Measurements from ENCODE around the gene DHX8.

DHX8 gene

DNA sequence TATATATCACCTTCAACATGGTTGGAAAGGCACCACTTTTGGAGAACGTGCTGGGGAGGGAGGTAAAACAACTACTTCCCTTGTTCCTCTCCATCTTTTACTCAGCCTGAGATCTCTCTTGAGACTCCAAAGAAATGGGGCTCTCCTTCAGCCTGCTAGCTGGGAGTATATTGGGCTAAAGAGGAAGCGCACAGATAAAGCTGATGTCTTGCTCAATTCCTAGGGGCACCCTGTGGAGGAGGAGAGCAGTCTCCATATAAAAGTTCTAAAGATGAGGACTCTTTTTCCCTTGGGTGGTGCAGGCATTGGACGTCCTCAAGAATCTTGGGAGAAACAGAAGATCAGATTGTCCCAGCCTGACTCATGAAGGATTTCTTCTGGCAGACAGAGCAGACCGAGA lies 67.0 kb downstream of the DHX8 start:
- DNase-seq = no peak

DNA sequence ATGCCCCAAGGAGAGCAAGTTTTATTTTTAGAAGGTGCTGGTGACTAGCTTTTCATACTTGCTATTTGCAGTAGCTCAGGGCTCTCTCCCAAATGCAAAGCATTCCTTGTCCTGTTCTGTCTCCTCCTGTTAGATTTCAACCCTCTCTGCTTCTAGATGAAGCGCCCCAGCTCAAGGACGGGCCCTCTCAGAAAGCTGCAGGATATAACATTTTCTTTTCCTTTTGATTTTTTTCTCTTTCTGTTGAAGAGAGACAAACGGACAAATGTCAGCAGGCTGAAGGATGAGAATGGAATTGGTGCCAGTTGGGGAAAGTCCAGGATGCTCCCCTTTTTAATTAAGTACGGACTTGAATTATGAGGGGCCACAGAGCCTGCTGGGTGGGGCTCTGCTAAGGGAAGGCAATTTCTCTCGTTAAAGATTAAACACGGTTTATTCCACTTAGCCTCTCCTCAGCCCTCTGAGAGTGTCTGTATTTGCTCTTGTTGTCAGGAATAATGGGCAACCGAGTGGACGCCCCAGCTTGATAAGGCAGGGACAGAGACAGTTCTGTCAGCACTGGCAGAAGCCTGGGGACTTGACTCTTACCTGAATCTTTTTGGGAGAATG lies 68.6 kb downstream of the DHX8 start:
- DNase-seq = no peak

DNA sequence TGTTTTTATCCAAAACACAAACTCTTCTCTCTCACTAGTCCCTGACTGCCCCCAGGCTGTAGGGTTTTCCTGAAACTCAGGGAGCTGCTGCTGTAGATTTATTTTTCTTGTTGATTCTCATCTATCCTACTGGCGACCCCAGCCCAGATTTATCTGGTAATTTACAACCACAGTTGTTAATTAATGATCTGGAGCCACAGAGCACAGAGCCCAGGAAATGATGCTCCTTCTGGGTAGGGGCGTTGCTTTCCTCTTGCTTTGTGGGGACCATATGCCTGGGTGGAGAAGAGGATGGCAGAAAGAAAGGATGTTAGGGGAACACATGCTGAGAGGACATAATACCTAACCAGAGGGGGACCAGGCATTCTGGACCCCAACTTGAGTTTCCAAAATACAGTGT lies 69.8 kb downstream of the DHX8 start:
- DNase-seq = no peak

DNA sequence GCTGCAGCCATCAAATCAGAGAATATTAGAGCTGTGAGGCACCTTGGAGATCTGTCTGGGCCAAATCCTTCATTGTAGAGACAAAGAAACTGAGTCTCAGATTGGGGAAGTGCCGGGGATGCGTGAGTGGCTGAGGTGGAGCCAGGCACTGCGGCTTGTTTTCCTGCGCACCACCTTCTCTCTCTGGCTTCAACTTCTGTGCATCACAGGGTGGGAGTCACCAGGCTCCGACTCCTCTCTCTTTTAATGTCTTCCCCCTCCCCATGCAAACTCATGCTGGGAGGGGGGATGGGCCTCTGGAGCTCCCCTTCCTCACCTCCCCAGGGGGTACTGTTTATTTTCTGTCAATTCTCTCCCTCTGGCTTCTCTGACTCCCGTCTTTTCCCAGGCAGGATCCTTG lies 71.1 kb downstream of the DHX8 start:
- DNase-seq = no peak

DNA sequence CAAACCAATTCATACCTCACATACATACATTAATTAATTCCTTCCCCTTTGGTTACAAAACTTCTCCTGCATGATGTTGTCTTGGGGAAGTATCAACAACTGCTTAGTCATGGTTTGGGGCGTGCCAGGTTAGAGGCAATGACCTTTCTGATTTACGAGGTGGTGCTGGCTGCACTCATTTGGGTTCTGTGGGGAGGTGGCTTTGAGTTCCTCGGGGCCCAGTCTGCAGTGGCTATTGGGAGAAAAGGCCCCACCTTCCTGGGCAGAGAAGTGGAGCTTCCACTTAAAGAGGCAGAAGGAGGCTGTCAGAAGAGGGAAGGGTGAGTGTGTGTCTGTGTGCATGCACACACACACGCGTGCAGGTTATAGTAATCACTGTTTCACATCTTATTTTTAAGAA lies 72.5 kb downstream of the DHX8 start:
- DNase-seq = no peak

DNA sequence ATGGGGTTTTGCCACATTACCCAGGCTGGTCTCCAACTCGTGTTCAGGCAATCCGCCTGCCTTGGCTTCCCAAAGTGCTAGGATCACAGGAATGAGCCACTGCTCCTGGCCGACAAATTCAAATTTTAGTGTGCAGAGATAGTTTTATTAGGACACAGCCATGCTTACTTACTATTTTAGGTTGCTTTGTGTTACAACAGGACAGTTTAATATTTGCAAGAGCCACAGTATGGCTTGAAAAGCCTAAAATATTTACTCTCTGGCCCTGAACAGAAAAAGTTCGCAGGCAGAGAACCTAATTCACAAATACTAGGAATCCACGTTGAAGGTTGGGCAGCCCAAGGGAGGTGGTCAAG lies 75.0 kb downstream of the DHX8 start:
- no peak for DNase-seq

DNA sequence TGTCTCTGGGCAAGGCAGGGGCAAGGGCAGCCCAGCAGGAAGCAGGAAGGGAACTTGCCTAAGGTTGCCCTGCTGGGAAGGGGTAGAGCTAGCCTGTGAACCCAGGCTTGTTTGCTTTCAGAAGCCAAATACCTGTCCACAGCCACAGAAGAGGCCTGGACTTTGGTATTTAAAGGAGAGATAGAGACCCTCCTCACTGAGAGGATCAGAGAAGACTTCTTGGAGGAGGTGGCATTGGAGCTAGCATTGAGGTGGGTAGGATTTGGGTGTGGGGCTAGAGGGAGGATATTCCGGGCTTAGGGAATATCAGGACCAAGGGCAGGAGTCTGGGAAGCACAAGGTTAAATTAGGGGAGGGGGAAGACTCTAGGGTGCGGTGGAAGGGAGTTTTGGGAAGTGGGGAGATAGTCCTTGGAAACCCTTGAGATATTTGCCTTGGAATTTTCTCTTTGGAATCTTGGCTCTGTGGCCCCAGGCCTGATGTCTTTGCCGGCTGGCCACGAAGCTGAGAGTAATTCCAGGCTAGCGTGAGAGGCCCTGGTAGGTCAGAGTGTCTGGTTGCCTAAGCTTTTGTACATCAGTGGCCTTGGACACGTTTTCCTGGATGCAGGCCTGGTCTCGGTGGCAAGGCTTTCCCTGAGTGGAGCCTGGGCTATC lies 75.5 kb downstream of the DHX8 start:
- DNase-seq = no peak

DNA sequence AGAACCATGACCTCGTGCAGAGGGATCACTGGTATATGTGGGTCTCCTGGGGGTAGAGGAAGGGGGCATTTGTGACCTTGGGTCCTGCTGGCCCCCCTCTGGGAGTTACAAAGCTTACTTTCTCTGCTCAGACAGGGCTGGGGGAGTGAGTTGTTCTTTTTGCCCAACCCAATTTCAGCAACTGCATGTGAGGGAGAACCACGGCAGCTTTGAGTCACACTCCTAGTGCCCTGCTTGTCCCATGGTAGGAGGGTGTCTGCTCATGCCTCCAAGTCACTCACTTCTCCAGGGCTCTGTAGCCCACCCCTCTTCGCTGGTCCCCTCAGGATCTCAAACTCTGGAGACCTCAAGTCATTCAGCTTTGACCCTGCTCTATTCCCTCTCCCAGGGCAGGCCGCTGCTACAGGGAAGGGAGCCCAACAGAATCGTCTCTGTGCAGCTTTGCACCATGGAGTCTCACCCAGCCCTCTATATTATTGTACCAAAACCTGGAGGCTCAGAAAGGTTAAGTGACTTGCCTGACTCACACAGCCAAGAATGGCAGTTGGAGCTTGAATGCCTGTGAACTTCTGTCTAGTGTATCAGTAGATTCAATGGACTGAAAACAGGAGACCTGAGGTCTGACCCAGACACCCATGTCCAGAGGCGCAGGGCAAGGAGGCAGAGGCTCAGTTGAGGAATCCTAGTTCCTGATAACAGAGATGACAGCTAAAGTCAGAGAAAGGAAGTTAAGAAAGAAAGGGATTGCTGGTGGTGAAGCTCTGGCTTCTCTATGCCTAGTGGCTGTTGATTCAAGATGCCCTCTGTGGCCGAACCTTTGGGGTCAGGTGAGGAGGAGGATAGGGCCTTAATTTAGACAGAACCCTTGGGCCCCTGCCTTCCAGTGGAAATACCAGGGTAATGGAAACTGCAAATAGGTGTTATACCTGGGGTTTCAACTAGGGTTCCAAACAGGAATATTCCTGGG lies 77.0 kb downstream of the DHX8 start:
- DNase-seq = no peak

DNA sequence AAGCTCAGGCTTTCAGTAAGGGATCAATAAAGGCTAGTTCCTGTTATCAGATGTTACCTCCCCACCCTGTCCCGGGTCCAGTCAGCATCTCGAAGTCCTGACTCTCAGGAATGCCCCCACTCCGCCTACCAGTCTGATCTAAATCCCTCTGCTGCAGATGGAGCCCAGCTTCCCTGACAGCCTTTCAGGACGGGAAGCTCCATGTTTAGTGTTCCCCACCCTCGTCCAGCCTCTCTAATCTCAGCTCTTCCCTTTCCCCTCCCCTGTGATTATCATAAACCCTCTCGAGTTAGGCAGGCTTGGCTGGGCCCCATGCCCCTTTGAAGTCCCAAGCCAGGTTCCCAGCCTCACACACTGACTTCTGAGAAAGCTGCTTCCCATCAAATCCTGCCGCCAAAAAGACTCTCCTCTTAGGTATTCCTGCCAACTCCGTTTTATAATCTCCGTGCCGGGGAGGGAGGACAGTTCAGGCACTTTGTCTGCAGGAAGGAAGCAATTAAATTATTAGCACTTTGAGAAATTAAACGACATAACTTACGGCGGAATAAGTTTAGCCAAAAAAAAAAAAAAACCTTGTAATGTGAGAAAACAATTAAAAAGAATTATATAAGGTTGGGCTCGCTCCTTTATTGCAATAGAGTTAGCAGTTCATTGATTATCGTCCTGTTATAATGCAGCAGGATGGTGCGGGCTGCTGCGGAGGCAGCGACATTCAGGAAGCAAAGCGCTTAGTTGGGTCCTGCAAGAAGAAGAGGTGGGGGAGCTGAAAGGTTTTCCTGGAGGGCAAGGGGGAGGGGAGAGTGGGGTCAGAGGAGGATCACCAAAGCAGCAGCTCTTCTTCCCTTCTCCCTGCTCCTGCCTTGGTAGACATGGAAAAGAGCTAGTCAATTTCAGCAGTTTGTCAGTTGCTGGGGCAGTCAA lies 79.2 kb downstream of the DHX8 start:
- DNase-seq = no peak

DNA sequence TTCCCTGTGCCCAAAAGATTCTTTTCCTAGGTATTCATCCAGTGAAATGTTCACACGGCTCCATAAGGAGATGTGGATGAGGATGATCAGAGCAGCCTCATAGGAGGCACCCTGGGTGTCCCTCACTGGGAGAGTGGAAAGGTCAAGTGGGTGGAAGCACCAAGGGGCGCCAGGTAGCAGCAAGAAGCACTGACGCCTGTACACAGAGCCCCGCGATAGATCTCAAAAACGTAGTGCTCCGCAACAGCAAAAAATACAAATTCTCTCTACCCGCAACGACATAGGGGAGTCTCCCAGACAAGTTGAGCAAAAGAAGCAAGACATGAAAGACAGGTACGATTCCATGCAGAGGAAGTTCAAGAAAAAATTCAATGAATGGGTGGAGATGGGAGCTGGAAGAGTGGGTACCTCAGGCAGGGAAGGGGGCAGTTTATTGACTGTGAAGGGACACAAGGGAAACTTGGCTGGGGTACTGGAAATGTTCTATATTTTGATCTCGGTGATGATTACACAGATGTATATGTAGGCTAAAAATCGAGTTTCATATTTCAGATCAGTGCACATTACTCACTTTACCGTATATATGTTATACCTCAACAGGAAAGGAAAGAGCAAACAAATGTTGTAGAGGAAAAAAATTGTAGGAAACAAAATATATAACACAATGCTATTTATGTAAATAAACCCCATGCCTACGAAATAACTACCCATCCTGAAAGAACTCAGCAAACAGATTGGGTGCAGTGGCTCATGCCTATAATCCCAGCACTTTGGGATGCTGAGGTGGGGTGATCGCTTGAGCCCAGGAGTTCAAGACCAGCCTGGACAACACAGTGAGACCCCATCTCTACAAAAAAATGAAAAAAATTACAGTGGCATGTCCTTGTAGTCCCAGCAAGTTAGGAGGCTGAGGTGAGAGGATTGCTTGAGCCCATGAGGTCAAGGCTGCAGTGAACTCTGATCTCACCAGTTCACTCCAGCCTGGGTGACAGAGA lies 80.1 kb downstream of the DHX8 start:
- DNase-seq = no peak

DNA sequence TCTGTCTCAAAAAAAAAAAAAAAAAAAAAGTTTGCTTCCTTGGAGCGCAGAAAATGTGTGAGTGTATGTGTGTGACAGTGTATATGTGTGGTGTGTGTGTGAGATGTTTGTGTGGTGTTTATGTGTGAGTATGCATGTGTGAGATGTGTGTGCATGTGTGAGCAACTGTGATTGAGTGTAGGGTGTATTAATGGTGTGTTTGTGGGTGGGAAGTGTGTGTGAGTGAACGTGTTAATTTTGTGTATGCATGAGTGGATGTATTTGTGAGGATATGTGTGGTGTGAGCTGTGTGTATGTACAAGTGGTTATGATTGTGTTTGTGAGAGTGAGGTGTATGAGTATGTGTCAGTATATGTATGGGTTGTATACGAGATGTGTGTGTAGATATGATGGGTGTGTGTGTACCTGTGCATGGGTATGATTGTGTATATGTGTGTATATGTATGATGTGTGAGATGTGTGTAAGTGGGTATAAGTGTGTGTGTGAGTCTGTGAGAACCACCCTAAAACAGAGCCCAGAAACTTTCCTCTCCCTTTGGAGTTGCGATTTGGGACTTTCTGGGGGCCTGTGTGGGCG lies 84.8 kb downstream of the DHX8 start:
- no peak for DNase-seq

DNA sequence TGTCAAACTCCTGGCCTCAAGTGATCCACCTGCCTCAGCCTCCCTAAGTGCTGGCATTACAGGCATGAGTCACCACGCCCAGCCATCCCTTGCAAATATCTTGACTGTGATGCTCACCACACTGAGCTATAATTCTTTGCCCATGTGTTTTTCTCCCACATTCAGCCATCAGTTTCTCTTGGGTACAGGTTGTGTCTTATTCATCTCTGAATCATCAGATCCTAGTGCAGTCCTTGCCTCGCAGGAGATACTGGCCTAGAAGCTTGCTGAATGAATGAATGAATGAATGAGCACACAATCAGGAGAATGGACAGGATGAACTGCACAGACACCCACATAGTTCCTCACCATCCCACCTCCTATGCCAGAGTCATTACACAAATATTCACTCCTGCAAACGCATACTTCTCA lies 86.7 kb downstream of the DHX8 start:
- no peak for DNase-seq

DNA sequence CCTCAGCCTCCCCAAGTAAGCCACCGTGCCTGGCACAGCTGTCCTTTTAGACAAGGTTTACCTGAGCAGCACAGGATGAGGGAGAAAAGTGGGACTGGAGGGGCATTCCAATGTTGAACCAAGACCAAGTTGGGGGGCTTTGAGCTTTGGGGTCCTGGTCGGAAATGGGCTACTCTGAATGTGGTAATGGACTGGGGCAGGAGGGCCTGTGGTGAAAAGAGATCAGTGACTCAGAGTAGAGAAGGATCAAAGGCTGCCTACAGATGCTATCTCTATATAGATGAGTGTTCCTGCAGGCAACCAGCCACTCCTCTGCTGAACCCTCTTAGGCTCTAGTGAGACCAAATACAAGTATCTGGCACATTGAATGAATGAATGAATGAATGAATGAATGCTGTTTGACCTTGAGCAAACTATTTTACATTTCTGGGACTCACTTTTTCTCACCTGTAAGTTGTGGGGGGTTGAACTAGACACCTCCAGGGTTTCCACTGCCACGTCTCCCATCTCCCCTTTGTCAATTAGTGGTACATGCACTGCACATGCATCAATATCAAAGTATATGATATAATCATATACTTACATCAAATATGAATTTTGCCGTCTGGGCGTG lies 88.7 kb downstream of the DHX8 start:
- no peak for DNase-seq

DNA sequence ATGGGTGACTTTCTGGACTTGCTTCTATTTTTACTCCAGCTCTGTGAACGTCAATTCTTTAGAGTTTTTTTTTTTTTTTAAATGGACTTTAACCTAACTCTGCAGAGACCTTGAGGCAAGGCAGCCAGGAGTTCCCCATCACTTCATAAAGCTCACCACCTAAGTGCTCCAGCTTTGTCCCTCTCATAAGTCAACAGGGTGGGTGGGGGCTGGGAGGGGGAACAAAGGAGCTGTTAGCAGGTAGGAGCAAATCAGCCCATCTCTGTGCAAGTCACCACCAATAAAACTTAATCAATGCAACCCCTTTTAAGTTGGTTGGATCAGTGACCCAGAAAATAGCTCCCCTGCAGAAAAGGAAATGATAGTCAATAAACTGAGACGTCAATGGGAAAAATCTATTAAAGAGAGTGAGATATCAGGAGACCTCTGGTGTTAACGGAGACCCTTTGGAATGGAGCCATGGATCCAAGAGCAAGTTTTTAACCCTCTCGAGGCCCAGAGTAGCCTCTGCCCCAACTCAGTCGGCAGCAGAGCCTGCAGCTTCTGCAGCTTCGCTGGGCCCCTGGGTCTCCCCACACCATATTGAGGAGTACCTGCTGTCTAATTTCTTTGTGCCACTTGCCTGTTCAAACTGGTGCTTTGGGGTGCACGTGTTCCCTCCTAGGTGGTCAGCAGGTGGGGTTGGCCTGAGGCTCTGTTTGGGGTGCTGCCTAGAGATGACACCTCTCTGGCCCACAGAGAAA lies 90.0 kb downstream of the DHX8 start:
- DNase-seq = no peak

DNA sequence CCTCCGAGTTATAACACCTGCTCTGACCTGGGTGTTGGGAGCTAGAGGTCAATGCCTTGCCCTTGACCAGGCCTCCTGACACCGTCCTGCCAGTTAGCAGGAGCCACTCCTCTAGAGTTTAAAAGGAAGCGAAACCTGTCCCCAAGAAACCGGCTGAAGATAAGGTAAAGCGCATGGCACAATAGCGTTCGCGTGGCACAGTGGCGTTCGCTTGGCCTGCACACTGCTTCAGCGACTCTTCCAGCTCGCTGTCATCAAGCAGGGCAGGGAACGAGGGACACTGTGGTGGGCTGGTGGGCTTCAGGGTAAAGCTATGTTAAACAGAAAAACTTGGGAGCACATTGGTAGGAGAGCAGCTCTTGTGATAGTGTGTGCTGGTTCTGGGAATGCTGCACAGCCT lies 90.6 kb downstream of the DHX8 start:
- no peak for DNase-seq

DNA sequence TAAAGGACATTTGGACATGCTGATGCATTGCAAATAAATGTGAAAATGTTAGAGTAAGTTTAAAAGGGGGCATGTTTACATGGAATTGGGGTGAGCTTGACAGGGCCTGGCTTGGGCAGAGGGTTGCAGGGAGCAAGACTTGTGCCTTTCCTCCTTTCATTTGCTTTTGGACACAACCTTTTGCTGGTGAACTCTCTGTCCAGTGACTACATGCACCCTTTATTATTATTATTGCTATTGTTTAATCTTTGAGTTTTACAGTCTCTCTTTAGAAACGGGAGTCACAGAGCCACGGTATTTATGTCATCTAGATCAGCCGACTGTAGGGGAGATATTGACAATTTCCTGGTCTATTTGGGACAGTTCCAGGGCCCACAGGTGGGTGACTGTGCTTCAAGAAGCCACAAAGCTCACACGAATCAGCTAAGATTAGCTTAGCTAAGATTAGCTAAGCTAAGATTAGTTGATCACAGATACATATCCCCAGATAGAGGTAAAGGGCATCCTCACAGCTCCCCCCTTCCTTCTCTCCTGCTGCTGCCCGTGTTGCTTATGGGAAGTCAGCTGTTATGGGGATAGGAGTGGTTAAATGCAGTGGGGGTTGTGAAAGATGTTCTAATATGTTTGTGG lies 91.2 kb downstream of the DHX8 start:
- no peak for DNase-seq

Data from NCI-H510A treated with DMSO at 0.1 percent for 48 hours (cell line).